Ectodermal cell (in vitro differentiated cells): ENCODE measurements around the gene RNF130.

ENCODE experiments used
- H3K27ac ChIP-seq: 2 replicates; pipeline ENCODE4 v1.7.0; 2013; ENCODE audit warnings: mild to moderate bottlenecking, low read depth, low read length; ENCODE audit not compliant: insufficient read depth, poor library complexity, severe bottlenecking
- H3K27me3 ChIP-seq: 2 replicates; pipeline ENCODE4 v1.7.0; 2013; ENCODE audit warnings: mild to moderate bottlenecking, low read length; ENCODE audit not compliant: insufficient read depth, control insufficient read depth, poor library complexity, severe bottlenecking
- H3K36me3 ChIP-seq: one replicate; pipeline ENCODE4 v1.7.0; 2013; ENCODE audit warnings: low read length; ENCODE audit not compliant: control insufficient read depth, insufficient read depth
- H3K4me1 ChIP-seq: one replicate; pipeline ENCODE4 v1.7.0; 2013; ENCODE audit warnings: low read length; ENCODE audit not compliant: control insufficient read depth, insufficient read depth
- H3K4me3 ChIP-seq: 2 replicates; pipeline ENCODE4 v1.7.0; 2013; ENCODE audit warnings: low read depth, low read length, control low read depth; ENCODE audit not compliant: insufficient read depth
- H3K9me3 ChIP-seq: 2 replicates; pipeline ENCODE4 v1.7.0; 2013; ENCODE audit warnings: mild to moderate bottlenecking, low read length, moderate library complexity; ENCODE audit not compliant: control insufficient read depth
- WGBS, 2 experiments: methylation state at CpG; one replicate each; pipeline ENCODE4 v1.1.7; 2013; ENCODE audit warnings: missing lambda C conversion rate in 2 of 2; 5-methylcytosine and 5-hydroxymethylcytosine counted together

The RNF130 gene

GRCh38 chr5:179975713-179976134 is 95.8 kb downstream of the RNF130 start:
- no peak overlapping the region for H3K4me3 ChIP-seq
- peaks cover 6% of the 10 kb centered on the region for H3K4me1 ChIP-seq
- WGBS, 2 experiments, result 92 to 93% methylated on average over 12 to 13 of the region's 13 CpGs
- no peaks in the 10 kb centered on the region for H3K9me3 ChIP-seq
- H3K27me3 ChIP-seq, result no peaks in the 10 kb centered on the region
- no peak overlapping the region for H3K27ac ChIP-seq
- peaks cover 61% of the 10 kb centered on the region for H3K36me3 ChIP-seq

- WGBS, 2 experiments, result 71 to 75% methylated on average over 25 of the region's 25 CpGs
- Histone ChIP-seq H3K4me1 (peaks cover 6% of the 10 kb centered on the region), H3K27me3 (no peaks in the 10 kb centered on the region), H3K27ac (no peak overlapping the region), H3K9me3 (no peaks in the 10 kb centered on the region), H3K36me3 (peaks cover 59% of the 10 kb centered on the region), H3K4me3 (no peak overlapping the region)
Measured at GRCh38 chr5:179974946-179975712, 96.4 kb downstream of the RNF130 start.

- H3K27me3 ChIP-seq, result no peaks in the 10 kb centered on the region
- H3K36me3 ChIP-seq, result peaks cover 56% of the 10 kb centered on the region
- no peak overlapping the region for H3K27ac ChIP-seq
- no peaks in the 10 kb centered on the region for H3K9me3 ChIP-seq
- peaks cover 6% of the 10 kb centered on the region for H3K4me1 ChIP-seq
- H3K4me3 ChIP-seq, result no peak overlapping the region
- 95% methylated on average over 37 of the region's 37 CpGs for WGBS, 2 experiments
Measured at GRCh38 chr5:179974246-179974945, 97.2 kb downstream of the RNF130 start.

GRCh38 chr5:179973391-179973790 is 98.2 kb downstream of the RNF130 start:
- H3K27ac ChIP-seq, result no peak overlapping the region
- peaks cover 57% of the 10 kb centered on the region for H3K36me3 ChIP-seq

DNA sequence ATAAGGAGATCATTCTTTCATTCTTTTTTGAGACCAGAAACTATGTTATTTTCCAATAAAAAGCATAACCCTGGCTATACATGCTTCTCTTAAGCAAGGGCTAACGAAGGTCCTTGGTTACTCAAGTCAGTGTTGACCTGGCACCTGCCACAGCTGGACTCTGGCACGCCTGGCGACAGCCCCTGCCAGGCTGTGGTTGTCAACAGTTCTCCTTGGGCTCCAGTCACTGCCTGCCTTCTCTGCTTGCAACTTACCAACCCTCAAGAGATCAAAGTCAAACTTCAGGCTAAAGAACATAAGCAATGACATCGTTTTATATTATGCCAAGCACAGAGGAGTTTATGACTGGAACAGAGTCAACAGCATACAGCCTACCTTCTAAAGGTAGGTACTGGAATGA is 102.4 kb downstream of the RNF130 start:
- WGBS, 2 experiments, result 95 to 98% methylated on average over 4 of the region's 4 CpGs
- Histone ChIP-seq H3K36me3 (peaks cover 59% of the 10 kb centered on the region), H3K4me1 (no peaks in the 10 kb centered on the region)

More at GRCh38 chr5:179973391-179973790, 98.2 kb downstream of the RNF130 start:
- H3K27me3 ChIP-seq, result no peaks in the 10 kb centered on the region
- H3K4me1 ChIP-seq, result peaks cover 6% of the 10 kb centered on the region
- no peak overlapping the region for H3K4me3 ChIP-seq
- no peaks in the 10 kb centered on the region for H3K9me3 ChIP-seq
- 94% methylated on average over 11 of the region's 11 CpGs for WGBS, 2 experiments

DNA sequence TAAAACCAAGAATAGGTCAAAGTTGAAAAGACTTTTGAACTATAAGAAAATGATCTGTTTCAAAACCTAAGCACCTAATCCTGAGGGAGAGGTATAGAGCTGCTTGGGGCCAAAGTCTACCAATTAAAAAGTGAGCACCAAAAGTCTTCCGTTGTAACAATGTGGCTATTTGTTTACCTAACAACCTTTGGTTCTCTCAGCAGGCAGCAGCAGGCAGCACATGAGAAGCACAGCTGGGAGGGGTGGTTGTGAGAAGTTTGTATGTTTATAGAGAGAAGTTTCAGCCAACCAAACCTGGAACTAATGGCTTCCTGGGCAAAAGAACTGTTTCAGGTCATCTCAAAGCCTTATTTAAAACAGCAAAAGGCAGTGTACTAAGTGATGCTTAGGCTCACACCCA is 104.1 kb downstream of the RNF130 start:
- WGBS, 2 experiments, result 23 to 33% methylated on average over 1 of the region's 1 CpG
- H3K4me1 ChIP-seq, result no peaks in the 10 kb centered on the region
- no peaks in the 10 kb centered on the region for H3K9me3 ChIP-seq
- no peak overlapping the region for H3K27ac ChIP-seq
- no peak overlapping the region for H3K4me3 ChIP-seq
- H3K27me3 ChIP-seq, result no peaks in the 10 kb centered on the region
- peaks cover 67% of the 10 kb centered on the region for H3K36me3 ChIP-seq

More for the DNA sequence above, 102.4 kb downstream of the RNF130 start:
- Histone ChIP-seq H3K4me3 (no peak overlapping the region), H3K9me3 (no peaks in the 10 kb centered on the region), H3K27ac (no peak overlapping the region), H3K27me3 (no peaks in the 10 kb centered on the region)

GRCh38 chr5:179964015-179964414 is 107.5 kb downstream of the RNF130 start:
- no peaks in the 10 kb centered on the region for H3K4me1 ChIP-seq
- H3K36me3 ChIP-seq, result peaks cover 62% of the 10 kb centered on the region
- WGBS, 2 experiments, result 93 to 96% methylated on average over 8 of the region's 8 CpGs
- H3K4me3 ChIP-seq, result no peak overlapping the region
- H3K27me3 ChIP-seq, result no peaks in the 10 kb centered on the region
- no peak overlapping the region for H3K27ac ChIP-seq
- no peaks in the 10 kb centered on the region for H3K9me3 ChIP-seq

DNA sequence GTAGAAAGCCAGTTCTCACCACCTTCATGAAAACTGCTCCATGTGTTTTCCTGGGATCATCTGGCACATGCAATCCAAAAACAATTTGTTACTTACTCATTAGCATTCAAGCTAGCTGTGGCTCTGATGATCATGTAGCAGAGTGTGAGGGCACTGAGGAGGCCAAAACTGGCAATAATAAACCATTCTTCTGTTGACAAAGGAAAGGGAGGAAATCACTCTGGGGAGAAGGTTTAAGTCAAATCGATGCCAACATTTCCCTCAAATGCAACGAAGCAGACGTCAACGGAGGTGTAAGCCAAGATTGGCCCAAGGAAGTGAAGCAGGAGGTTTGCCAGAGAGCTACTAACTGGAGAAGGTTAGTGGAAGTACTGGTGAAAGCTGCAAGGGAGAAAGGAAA is 108.2 kb downstream of the RNF130 start:
- H3K36me3 ChIP-seq, result peaks cover 56% of the 10 kb centered on the region
- H3K27me3 ChIP-seq, result no peaks in the 10 kb centered on the region
- H3K4me3 ChIP-seq, result no peak overlapping the region
- no peak overlapping the region for H3K27ac ChIP-seq
- H3K4me1 ChIP-seq, result no peaks in the 10 kb centered on the region
- 95 to 98% methylated on average over 4 of the region's 4 CpGs for WGBS, 2 experiments
- no peaks in the 10 kb centered on the region for H3K9me3 ChIP-seq

- H3K36me3 ChIP-seq, result peaks cover 33% of the 10 kb centered on the region
- H3K9me3 ChIP-seq, result no peaks in the 10 kb centered on the region
- H3K27me3 ChIP-seq, result no peaks in the 10 kb centered on the region
- no peak overlapping the region for H3K27ac ChIP-seq
- WGBS, 2 experiments, result 92 to 100% methylated on average over 3 to 4 of the region's 5 CpGs
- no peaks in the 10 kb centered on the region for H3K4me1 ChIP-seq
- H3K4me3 ChIP-seq, result no peak overlapping the region
Measured at GRCh38 chr5:179960204-179960831, 111.2 kb downstream of the RNF130 start.

DNA sequence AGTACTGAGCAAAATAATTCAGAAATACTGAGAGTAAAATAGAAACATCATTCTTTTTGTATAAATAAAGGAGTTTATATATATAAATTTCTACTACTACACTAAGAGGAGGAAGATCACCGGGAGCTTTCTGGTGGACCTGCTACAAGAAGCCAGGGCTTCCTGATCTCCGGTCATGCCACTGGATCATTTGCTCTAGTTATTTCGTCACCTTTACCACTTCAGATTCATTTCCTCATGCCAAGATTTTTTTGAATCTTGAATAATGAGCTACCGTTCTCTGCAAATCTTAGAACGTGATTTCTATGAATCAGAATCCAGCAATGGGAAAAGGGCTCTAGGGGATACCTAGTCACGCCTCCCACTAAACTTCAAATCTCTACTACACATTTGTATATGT is 111.9 kb downstream of the RNF130 start:
- H3K4me1 ChIP-seq, result no peaks in the 10 kb centered on the region
- no peak overlapping the region for H3K4me3 ChIP-seq
- WGBS, 2 experiments, result 95 to 96% methylated on average over 5 of the region's 6 CpGs
- no peaks in the 10 kb centered on the region for H3K9me3 ChIP-seq
- H3K27ac ChIP-seq, result no peak overlapping the region
- no peaks in the 10 kb centered on the region for H3K27me3 ChIP-seq
- peaks cover 34% of the 10 kb centered on the region for H3K36me3 ChIP-seq
